ENCODE data around the gene TLE7.

The TLE7 gene

DNA sequence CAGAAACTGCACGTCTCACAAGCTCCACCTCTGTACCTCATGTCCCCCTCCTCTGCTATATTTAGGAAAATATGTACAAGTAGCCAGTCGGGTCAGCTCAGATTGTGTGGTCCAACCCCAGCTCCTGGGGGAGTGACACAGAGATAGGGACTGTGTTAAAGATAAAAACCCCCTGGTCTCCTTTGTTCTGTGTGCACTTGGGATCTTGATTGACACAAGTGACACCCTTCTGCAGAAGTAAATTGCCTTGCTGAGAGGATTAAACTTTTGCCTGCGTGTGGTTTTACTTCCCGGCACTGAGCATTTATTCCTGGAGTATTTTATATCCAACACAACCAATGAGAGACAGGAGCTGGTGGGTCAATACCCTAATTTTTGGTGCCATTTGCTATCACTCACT is 37.5 kb downstream of the TLE7 start:
- Histone ChIP-seq H2AFZ (ENCODE audit: low read depth, low read length) (no peak overlapping the region), H3K4me1 (ENCODE audit: insufficient read depth, low read length) (peaks cover 11% of the 10 kb centered on the region), H3K36me3 (ENCODE audit: insufficient read depth, low read length) (no peaks in the 10 kb centered on the region), H3K27me3 (ENCODE audit: insufficient read depth, low read length) (peaks cover 6% of the 10 kb centered on the region), H3K9me3 (ENCODE audit: low read length) (peaks cover 3% of the 10 kb centered on the region), H3K4me3 (ENCODE audit: low read length) (no peak overlapping the region)

DNA sequence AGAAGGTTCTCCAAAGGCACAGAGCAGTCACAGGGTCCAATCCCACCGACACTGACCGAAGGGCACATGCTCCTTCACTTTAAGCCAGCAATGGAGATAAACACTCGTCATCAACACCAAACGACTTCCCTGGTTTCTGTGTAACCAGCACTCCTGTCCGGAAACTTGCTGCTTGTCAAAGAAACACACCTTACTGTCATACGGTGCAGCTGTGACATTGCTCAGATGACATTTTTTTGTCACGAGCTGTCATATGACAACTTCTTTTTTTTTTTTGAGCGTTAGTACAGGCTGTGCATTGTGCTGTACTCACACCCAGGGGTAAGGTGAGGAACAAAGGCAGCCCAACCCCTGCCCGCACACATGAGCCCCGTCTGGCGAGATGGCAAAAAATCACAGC is 39.2 kb downstream of the TLE7 start:
- Histone ChIP-seq H3K36me3 (ENCODE audit: insufficient read depth, low read length) (no peaks in the 10 kb centered on the region), H3K9me3 (ENCODE audit: low read length) (peaks cover 3% of the 10 kb centered on the region), H3K27me3 (ENCODE audit: insufficient read depth, low read length) (peaks cover 6% of the 10 kb centered on the region), H2AFZ (ENCODE audit: low read depth, low read length) (no peak overlapping the region), H3K4me3 (ENCODE audit: low read length) (no peak overlapping the region), H3K4me1 (ENCODE audit: insufficient read depth, low read length) (peaks cover 11% of the 10 kb centered on the region)

DNA sequence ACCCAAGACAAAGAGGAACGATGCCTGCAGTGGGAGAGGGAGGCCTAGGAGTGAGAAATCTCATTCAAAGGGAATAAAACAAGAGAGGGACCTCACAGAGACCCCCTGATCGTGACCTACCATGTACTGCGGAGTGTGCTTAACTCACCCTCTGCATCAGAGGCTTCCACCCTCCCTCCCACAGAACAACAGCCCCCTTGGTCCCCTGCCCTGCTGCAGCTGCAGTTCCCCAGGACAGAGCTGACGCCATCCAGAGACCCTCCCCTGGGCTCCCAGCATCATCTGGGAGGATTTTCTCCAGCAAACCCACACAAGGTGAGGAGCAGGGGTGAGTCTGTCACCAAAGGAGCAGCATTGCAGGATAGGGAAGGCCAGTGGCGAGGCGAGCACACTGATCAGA is 39.8 kb downstream of the TLE7 start:
- peaks cover 3% of the 10 kb centered on the region for H3K27me3 ChIP-seq (ENCODE audit: insufficient read depth, low read length)
- no peak overlapping the region for H2AFZ ChIP-seq (ENCODE audit: low read depth, low read length)
- peaks cover 3% of the 10 kb centered on the region for H3K9me3 ChIP-seq (ENCODE audit: low read length)
- H3K36me3 ChIP-seq (ENCODE audit: insufficient read depth, low read length), result no peaks in the 10 kb centered on the region
- H3K4me3 ChIP-seq (ENCODE audit: low read length), result no peak overlapping the region
- H3K4me1 ChIP-seq (ENCODE audit: insufficient read depth, low read length), result peaks cover 11% of the 10 kb centered on the region

DNA sequence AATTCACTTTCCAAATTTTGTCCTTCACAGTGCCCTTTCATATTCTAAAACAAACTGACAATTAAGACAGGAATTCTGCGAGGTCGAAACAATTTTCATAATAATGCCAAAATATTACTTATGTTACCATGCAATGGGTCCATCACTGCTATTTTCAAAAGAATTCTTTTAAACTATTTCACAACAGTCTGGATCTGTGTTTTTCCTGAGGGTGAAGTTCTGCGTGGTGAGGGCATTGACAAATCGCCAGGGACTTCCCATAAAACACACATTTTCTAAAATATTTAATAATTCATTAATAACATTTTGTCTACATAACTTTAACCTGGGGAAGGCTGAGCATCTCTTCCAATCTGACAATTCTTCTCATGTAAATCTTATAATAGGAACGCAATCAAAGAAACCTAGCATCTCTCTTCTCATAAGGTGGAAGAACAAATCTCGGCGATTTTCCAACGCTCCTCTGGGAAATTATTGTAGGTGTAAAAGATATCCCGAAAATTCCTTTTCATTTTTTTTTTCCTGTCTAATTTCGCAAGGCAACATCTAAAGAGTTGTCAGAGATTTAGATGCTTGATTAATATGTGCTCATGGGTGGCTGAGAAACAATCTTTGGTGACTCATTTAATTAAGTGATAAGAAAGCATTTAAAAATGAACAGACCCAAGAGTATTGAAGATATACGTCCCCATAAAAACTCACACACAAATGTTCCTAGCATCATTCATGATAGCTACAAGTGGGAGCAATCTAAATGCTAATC is 41.9 kb downstream of the TLE7 start:
- Histone ChIP-seq H3K4me1 (ENCODE audit: insufficient read depth, low read length) (peaks cover 11% of the 10 kb centered on the region), H3K27me3 (ENCODE audit: insufficient read depth, low read length) (no peaks in the 10 kb centered on the region), H3K4me3 (ENCODE audit: low read length) (no peak overlapping the region), H2AFZ (ENCODE audit: low read depth, low read length) (no peak overlapping the region), H3K9me3 (ENCODE audit: low read length) (peaks cover 4% of the 10 kb centered on the region), H3K36me3 (ENCODE audit: insufficient read depth, low read length) (no peaks in the 10 kb centered on the region)

DNA sequence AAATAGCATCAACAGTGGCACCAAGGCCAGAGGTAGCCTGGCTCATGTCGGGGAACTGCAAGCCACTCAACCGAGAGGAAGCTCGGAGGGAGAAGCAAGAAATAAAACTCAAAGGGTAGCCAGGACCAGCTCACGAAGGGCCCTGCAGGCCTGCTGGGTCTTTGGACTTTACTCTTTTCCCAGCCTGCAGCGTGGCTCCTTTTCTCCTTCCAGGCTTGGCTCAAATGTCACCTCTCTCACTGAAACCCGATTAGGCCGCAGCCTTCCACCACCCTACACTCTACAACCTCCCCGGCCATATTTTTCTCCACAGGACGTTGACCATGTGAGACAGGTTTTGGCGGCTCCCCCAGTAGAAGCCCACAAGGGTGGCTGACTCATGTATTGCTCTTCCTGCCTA is 45.3 kb downstream of the TLE7 start:
- H3K36me3 ChIP-seq (ENCODE audit: insufficient read depth, low read length), result no peaks in the 10 kb centered on the region
- H3K4me1 ChIP-seq (ENCODE audit: insufficient read depth, low read length), result peaks cover under 1% of the 10 kb centered on the region
- peaks cover 2% of the 10 kb centered on the region for H3K9me3 ChIP-seq (ENCODE audit: low read length)
- no peak overlapping the region for H3K4me3 ChIP-seq (ENCODE audit: low read length)
- no peaks in the 10 kb centered on the region for H3K27me3 ChIP-seq (ENCODE audit: insufficient read depth, low read length)
- no peak overlapping the region for H2AFZ ChIP-seq (ENCODE audit: low read depth, low read length)

DNA sequence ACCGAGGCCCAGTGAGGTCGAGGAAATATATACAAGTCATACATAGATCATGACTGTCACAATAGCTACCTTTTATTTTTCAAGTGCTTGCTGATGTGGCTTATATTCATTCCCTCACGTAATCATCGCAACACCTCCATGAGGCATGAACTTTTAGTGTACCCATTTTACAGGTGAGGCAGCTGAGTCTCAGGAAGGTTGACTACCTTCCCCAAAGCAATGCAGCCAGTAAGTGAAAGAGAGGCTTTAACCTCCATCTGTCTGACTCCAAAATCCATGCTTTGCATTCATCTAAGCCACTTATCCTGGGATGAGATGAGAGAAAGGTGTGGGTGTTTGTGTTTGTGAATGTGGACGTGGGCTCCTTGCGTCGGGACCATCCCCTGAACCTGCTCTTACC is 52.5 kb downstream of the TLE7 start:
- H2AFZ ChIP-seq (ENCODE audit: low read depth, low read length), result no peak overlapping the region
- H3K36me3 ChIP-seq (ENCODE audit: insufficient read depth, low read length), result no peaks in the 10 kb centered on the region
- H3K27me3 ChIP-seq (ENCODE audit: insufficient read depth, low read length), result no peaks in the 10 kb centered on the region
- H3K4me1 ChIP-seq (ENCODE audit: insufficient read depth, low read length), result no peaks in the 10 kb centered on the region
- H3K9me3 ChIP-seq (ENCODE audit: low read length), result no peaks in the 10 kb centered on the region
- no peak overlapping the region for H3K4me3 ChIP-seq (ENCODE audit: low read length)

DNA sequence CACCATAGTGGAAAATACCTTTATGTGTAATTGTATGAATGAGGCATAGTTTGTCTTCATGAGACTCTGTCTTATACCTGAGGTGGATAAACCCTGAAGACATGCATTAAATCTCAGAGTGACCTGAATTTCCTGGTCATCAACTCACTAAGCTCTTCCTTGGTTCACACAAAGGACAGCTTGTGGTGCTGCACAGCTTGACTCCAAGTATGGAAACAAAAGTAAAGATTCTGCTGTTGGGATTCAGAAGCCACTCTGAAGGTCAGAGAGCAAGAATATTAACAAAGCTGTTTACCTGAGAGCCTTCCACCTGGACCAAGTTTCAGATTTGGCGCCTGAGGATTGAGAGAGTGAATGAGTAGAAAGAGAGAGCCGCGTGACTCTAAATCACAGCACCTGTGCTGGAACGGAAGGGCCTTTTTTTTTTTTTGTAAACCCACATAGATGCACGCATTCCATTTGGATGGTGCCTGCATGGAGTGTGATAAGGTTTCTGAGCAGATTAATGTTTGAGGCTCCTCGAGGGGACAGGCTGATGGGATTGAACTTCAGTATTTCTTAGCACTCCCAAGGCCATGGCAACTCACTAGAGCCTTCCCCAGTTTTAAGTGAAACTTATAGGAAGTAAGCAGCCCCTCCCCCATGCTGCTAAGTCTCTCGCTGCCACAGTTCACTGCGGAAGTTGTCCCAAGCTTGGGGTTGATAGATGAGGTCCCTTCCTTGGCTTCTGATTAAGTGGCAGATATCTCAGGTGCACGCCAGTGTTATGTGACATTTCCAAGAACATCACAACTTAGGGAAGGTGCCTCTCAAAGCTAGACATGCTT is 54.6 kb downstream of the TLE7 start:
- no peaks in the 10 kb centered on the region for H3K9me3 ChIP-seq (ENCODE audit: low read length)

DNA sequence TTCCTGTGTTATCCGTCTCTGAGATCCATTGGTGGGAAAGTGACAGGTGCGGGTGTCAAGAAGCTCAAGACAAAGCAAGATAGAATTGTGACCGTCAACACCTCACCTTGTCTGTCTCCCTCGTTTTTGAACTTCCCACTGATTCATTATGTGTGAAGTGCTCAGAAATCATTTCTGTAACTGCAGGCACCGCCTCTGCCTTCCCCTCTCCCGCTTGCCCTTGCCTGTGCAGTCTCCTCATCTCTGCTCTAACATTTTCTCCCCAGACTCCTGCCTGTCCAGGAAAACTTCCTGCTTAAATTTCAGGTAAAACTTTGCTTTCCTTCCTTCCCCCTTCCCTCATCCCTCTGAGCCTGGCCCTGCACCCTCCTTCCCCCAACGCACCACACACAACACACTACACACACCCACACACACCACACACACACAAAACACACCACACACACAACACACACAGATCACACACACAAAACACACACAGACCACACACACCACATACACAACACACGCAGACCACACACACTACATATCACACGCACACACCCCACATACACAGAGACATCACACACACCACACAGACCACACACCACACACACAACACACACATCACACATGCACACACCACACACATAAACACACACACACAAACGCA is 57.7 kb downstream of the TLE7 start:
- no peak overlapping the region for H3K4me3 ChIP-seq (ENCODE audit: low read length)
- no peaks in the 10 kb centered on the region for H3K27me3 ChIP-seq (ENCODE audit: insufficient read depth, low read length)
- H3K9me3 ChIP-seq (ENCODE audit: low read length), result no peaks in the 10 kb centered on the region
- H3K36me3 ChIP-seq (ENCODE audit: insufficient read depth, low read length), result no peaks in the 10 kb centered on the region
- peaks cover 12% of the 10 kb centered on the region for H3K4me1 ChIP-seq (ENCODE audit: insufficient read depth, low read length)
- H2AFZ ChIP-seq (ENCODE audit: low read depth, low read length), result no peak overlapping the region

More for the DNA sequence above, 54.6 kb downstream of the TLE7 start:
- no peaks in the 10 kb centered on the region for H3K27me3 ChIP-seq (ENCODE audit: insufficient read depth, low read length)
- no peak overlapping the region for H2AFZ ChIP-seq (ENCODE audit: low read depth, low read length)
- no peak overlapping the region for H3K4me3 ChIP-seq (ENCODE audit: low read length)
- H3K4me1 ChIP-seq (ENCODE audit: insufficient read depth, low read length), result peaks cover 12% of the 10 kb centered on the region
- no peaks in the 10 kb centered on the region for H3K36me3 ChIP-seq (ENCODE audit: insufficient read depth, low read length)

DNA sequence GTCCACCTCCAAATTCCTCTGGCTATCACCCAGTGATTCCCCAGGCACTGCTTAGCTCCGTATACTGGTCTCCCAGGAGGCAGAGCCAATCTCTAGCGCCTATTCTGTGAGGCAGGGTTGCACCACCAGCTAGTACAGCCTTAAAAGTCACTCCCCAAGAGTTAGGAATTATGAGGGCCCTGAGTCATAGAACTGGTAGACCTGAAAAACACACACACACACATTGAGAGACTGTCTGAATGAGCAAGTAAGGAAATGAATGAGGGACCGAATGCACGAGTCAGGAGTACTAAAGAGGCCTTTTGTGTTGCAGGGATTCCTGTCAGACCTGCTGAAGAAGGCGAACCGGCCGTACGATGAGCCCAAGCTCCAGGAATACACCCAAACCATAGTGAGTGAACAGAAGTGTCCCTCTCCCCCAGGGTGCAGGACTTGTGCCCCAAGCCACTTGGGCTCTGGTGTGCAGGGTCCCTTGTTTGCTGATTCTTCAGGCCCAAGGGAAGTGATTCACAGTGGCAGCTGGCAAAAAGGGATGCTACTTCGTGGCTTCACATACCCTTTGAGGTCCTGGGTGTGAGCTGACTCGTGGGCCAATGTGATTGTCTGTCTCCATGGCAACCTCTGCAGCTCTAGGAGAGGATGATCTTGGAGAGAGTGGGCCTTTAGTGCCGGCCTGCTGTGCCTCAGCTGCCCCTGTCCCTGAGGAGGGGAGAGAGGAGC is 58.6 kb downstream of the TLE7 start:
- H3K4me1 ChIP-seq (ENCODE audit: insufficient read depth, low read length), result peaks cover 12% of the 10 kb centered on the region
- H3K27me3 ChIP-seq (ENCODE audit: insufficient read depth, low read length), result no peaks in the 10 kb centered on the region

DNA sequence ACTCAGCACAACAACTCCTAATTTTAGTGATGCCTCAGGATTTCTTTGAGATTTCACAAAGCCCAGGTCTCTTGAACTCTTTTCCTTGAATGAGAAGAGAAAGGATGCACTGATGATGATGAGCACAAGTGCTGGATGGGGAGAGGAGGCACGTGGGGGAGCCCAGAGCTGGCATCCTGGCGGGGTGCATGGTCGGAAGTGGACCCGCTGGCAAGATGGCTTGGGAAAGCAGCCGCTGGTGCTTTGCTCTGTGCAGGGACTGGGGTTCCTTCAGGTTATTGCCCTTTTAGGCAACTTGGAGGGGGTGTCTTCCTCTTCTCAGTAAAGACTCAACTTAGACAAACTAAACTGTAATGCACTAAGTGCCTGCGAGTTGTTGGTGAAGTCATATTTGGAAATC is 61.0 kb downstream of the TLE7 start:
- peaks cover 12% of the 10 kb centered on the region for H3K4me1 ChIP-seq (ENCODE audit: insufficient read depth, low read length)
- no peaks in the 10 kb centered on the region for H3K9me3 ChIP-seq (ENCODE audit: low read length)
- no peak overlapping the region for H3K4me3 ChIP-seq (ENCODE audit: low read length)

More for the DNA sequence above, 58.6 kb downstream of the TLE7 start:
- no peaks in the 10 kb centered on the region for H3K9me3 ChIP-seq (ENCODE audit: low read length)
- H2AFZ ChIP-seq (ENCODE audit: low read depth, low read length), result no peak overlapping the region
- H3K4me3 ChIP-seq (ENCODE audit: low read length), result no peak overlapping the region
- H3K36me3 ChIP-seq (ENCODE audit: insufficient read depth, low read length), result no peaks in the 10 kb centered on the region

More for the DNA sequence above, 61.0 kb downstream of the TLE7 start:
- no peak overlapping the region for H2AFZ ChIP-seq (ENCODE audit: low read depth, low read length)
- no peaks in the 10 kb centered on the region for H3K27me3 ChIP-seq (ENCODE audit: insufficient read depth, low read length)
- no peaks in the 10 kb centered on the region for H3K36me3 ChIP-seq (ENCODE audit: insufficient read depth, low read length)

Data from neuron (in vitro differentiated cells).